Erythroblast (primary cell): ENCODE measurements around the gene MAL.

Experiments
- DNase-seq, 2 experiments: peaks; one replicate each; lab custom pipeline; 2025; lab: John Stamatoyannopoulos, UW
- GATA1 ChIP-seq: IDR thresholded peaks from 2 replicates; pipeline ENCODE4 v1.6.1; 2011; ENCODE audit warnings: low read depth, mild to moderate bottlenecking, control low read depth, low read length, moderate library complexity
- POLR2A ChIP-seq: IDR thresholded peaks from 2 replicates; pipeline ENCODE4 v1.6.1; 2011; ENCODE audit warnings: mild to moderate bottlenecking, low read length

The MAL gene

DNA sequence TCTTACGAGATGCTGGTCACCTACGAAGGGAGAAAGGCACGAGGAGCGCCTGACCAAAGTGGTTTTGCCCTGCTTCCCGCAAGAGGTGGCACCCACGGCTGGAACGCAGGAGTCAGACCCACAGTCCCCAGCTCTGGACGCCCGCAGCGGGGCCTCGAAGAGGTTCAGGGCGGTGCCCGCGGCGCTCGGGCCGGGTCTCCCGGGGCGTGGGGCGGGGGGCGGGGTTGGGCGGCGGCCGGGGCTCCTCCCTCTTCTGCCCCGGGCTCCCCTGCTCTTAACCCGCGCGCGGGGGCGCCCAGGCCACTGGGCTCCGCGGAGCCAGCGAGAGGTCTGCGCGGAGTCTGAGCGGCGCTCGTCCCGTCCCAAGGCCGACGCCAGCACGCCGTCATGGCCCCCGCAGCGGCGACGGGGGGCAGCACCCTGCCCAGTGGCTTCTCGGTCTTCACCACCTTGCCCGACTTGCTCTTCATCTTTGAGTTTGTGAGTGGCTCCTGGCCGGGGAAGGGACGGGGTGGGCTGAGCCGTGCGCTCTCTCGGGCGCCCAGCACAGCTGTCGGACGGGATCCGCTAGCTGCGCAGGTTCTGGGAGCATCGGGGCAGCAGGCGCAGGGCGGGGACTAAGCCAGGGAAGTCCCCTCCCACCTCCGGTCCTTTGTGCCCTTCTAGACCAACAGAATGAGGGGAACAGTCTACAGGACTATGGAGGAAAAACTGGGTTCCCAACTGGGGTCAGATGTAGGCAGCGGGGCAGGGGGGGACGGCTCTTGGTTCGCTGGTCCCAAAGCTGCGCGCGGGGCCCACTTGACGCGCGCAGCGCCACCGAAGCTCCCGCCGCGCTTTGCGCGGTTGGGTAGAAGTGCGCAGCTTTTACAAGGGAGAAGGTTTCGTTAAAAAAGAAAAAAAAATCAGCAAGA, at the start of gene MAL:
TSS of gene MAL (plus strand) at position 303 of the 914 bp plus-strand sequence. CDS start at position 388, 85 bp downstream.
- no peak for DNase-seq
- no peak for TF ChIP-seq POLR2A
- TF ChIP-seq GATA1 = no peak

DNA sequence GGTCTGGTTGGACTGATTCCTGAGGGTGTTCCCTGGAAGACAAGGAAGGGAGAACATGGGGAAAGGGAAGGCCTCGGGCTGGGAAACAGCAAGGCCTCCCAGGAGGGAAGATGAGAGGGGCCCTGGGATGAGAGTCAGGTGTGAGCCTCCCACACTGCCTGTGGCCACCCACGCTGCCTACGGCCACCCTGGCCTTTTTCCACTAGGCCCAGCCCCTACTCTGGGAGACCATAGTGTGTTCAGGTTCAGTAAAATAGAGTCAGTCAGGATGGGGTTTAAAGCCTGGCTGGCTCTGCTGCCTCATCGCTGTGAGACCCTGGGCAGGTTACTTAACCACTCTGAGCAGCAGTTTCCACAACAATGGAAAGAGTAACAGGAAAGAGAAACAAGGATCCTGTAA, 47.7 kb upstream of the MAL start:
- no peak for DNase-seq
- TF ChIP-seq GATA1 = no peak
- no peak for TF ChIP-seq POLR2A

DNA sequence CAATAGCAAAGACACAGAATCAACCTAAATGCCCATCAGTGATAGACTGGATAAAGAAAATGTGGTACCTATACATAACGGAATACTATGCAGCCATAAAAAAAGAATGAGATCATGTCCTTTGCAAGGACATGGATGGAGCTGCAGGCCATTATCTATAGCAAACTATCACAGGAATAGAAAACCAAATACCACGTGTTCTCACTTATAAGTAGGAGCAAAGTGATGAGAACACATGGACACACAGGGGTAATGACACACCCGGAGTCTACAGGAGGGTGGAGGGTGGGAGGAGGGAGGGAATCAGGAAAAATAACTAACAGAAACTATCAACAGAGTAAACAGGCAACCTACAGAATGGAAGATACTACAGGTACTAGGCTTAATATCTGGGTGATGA, 46.6 kb upstream of the MAL start:
- TF ChIP-seq POLR2A (no peak), GATA1 (no peak)
- DNase-seq = no peak

DNA sequence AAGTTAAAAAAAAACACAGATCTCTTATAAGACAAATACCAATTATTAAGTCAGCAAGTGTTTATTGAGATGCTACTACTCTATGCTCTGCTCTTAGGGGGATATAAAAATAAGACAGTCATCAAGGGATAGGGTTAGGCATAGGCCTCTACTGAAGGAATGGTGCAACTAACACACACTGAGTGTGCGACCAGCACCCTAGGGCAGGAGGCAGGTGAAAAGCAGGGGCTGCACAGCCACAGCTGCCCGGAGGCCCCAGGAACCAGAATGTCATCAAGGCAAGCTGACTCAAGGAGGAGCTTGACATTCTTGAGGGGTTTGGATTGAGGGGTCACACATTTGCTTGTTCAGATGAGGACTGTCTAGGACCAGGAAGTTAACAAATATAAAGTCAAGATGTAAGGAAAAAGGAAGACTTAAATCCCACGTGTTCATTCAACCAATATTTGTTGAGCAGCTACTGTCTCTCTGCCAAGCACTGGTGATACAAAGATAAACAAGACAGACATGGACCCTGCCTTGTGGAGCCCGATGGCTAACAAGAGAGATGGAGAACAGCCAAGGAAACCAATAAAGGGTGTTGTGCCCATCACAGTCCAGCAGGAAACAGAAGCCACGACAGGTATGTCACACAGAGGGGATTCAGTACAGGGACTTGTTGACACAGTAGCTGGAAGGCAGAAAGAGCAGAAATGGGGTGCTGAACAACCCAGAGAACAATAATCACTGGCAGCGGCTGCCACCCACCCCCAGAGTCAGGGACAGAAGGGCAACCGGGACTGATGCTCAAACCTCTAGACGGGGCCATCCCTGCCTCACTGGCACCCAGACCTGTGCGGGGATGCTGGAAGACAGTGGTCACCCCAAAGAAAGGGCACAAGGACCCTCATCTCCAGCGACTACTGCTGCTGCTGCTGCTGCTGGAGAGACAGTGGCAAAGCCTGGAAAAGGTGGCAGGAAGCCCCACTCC, 45.8 kb upstream of the MAL start:
- no peak for DNase-seq
- TF ChIP-seq GATA1 (no peak), POLR2A (no peak)

DNA sequence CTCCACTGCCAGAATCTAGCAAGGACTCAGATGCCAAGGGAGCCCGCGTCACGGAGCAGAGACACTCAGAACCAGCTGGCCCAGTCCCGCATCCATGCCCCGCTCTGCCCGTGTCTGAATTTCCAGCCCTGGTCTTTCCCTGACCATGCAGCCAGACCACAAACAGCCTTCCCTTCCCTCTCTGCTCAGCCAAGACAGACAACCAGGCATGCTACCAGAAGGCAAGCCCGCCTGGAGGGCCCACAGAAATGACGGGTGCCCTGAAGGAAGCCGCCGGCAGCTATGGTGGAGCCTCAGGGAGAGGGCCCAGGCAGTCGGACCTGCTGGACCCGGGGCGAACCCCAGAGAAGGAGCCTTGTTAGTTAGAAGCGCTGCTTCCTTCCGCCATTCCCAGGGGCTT, 45.1 kb upstream of the MAL start:
- DNase-seq = no peak
- TF ChIP-seq POLR2A (no peak), GATA1 (no peak)

DNA sequence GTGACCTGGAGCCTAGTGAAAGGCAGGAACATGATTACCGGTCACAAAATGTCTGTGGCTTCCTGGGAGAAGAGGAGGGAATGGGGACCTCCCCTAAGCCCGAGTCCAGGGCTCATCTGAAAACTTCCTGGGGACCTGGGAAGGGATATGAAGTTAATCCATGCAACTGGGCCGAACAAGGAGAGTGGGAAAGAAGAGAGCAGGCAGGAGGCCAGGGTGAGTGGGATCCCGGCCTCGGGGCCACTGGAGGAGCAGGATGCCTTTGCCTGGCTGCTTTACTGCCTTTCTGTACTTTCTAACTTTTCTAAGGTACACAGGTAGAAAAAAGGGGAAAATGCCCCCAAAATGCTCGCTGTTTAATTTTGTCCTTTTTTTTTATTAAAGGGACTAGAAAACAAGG, 43.4 kb upstream of the MAL start:
- no peak for TF ChIP-seq GATA1
- no peak for TF ChIP-seq POLR2A
- DNase-seq = no peak

DNA sequence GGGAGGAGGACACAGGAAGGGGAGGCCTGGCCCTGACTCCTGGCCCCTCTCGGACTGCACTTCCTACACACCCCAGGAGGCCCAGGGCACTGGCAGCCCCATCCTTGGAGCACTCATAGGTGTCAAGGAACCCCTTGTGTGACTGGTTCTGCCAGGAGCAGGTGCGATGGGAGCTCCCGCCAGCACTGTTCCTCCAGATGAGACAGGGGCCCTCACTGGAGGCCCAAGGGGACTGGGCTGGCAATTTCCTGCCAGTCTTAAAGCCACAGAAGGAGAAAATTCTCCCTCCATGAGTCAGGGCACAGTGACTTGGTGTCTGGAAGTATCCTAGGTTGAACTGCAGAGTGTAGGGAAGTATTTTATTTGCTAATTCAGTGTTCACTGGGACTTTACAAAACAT, 42.8 kb upstream of the MAL start:
- DNase-seq = no peak
- TF ChIP-seq GATA1 = no peak
- TF ChIP-seq POLR2A = no peak

DNA sequence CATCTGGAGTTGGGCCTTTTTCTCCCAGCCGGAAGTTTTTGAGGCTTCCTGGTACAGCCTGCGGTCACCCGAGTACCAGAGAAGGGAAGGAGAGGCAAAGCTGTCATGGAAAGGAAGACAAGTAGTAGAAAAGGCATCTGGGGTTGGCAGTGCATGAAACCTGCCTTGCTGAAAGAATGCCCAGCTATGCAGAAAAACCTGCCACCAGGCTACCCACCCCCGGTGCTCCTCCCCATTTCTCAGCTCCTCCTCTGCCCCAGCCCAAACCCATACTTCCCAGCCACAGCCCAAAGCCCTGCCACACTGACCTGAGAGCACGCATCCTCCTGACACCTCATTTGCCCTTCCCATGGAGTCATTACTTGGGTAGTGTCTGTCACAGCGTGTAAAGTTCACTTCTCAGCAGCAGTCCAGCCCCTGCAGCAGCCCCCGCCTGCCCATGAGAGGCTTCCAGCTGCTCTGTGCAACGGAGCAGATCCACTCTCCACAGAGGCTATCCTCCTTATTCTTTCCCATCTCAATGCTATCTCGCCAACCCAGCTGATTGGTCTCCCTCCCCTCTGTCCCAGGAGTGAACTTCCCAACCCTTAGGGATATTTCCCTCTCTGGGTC, 40.4 kb upstream of the MAL start:
- DNase-seq = no peak
- no peak for TF ChIP-seq GATA1
- no peak for TF ChIP-seq POLR2A

DNA sequence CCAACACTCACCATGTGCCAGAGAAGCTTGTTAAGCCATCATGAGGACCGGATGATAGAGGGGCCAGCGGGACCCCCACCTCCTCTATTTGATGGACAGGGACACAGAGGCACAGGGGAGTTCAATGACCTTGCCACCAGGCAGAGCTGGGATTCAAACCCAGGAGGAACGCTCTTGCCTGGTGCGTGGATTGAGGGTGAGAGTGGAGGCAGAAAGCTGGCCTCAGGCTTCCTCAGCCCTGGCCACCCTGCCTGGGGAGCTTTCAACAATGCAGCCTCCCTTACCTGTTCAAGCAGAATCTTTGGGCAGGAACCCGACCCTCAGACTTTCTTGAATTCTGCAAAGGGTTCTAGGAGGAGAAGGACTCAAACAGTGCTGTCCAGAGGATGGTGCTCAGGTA, 39.9 kb upstream of the MAL start:
- DNase-seq = no peak
- TF ChIP-seq GATA1 (no peak), POLR2A (no peak)

DNA sequence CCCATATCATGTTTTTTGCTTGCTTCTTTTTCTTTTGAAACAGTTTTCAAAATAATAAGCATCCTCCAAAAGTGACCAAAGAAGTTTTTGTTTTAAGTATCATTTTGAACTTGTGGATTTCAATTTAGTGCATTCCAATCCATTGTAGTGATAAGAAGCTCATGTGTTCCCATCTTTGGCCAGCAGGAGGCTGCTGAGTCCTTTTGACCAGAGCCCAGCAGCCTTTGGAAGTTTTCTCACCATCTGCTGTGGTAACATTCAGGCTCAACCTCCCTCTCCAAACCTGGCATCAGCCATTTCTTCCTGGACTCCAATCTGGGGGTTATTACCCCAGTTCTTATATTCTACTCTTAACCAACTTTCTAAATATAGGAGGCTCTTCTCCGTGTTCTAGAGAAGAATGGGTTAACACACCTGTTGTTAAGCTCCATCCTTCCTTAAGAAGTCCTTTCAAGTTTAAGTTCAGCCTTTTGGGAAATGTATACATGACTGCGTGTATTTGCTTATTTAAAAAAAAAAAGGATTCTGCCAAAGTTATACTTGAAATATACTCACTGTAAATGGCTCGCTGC, 39.0 kb upstream of the MAL start:
- peak; percentile 34 to 48 for DNase-seq
- TF ChIP-seq GATA1 (no peak), POLR2A (no peak)

DNA sequence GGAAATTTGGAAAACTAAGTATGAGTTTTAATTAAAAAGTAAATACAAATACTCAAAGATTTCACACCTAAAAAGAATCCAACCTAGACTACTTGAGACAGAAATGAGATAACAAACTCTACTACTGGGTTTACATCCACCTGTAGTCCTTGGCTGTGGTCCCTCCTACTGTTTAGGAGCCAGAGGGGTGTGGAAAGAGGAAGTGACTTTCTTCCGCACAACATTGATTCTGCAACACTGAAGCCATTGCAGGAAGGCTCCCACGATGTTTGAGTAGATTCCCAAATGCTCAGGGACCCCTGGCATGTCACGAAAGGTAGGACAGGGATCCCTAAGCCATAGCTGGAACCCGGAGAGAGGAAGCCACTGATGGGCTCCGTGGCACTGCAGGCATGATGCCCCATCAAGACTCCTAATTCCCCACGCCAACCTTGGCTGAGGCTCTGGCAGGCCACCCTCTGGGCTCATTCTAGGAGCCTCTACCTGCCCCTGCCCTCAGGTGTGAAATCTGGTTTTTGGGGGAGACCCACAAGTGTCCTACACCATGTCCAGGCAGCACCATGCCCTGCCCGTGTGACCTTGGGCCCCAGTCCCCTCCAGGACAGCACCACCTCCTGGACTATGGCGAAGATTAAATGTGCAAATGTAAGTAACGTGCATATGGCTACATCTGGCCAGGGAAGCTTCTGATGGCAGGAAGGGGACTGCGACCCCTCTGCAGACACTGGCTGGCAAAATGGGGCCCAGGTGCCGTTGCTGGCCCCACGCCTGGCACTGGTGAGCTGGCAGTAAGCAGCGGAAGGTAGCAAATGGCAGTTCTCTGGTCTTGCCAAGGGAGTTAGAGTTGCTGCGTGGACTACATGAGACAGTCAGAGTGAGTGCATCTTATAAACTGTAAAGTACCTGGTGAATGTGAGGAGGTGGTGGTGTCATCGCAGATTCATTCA, 38.2 kb upstream of the MAL start:
- TF ChIP-seq POLR2A (no peak), GATA1 (no peak)
- DNase-seq = no peak

DNA sequence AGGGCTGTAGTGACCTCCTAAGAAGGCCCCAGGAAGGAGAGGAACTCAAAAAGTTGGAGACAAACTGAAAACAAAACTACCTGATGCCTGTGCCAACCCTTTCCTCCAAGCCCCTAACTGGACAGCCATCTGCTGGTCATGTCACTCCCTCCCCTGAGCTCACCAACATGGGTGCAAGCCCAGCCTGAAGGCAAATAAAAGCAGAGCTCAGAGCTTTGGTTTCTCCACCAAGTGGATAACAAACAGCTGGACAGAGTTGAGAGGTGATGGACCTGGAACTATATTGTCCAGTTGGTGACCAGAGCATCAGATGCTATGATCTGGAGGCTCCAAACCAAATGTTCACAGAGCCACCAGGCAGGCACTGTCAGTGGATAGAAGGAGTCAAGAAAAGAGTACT, 34.6 kb upstream of the MAL start:
- TF ChIP-seq GATA1 (no peak), POLR2A (no peak)
- no peak for DNase-seq

DNA sequence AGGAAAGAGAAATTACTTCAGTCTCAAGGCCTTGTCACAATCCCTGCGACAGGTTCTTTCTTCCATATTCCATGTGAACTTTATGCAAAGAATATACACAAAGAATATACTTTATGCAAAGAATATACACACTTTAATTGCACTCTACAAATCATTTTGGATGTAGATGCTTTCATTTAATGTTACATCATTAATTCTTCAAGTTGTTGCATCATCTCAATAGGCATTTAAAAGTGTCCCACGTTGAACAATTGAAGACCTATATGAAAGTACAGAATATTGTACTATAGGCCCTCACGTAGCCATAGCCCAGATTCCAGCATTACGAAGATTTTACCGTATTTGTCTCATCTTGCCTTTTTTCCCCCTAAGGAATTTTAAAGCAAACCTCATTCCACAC, 33.1 kb upstream of the MAL start:
- DNase-seq = no peak
- TF ChIP-seq POLR2A (no peak), GATA1 (no peak)
